CD4-positive, alpha-beta T cell treated with Interleukin-6 for 4 hours (primary cell): ENCODE measurements around the gene CHST15.

Experiments used
- DNase-seq: peaks from one replicate; pipeline ENCODE4 v3.0.0-alpha.2; 2020; ENCODE audit warnings: mixed read lengths

The CHST15 gene

GRCh38 chr10:124078028-124078427 is 15.4 kb downstream of the CHST15 start:
- no peak for DNase-seq

- no peak for DNase-seq
These were observed 16.0 kb downstream of the CHST15 start for GRCh38 chr10:124077208-124077993.

GRCh38 chr10:124076148-124076733 is 17.2 kb downstream of the CHST15 start:
- no peak for DNase-seq

- DNase-seq = no peak
These were observed 18.0 kb downstream of the CHST15 start for GRCh38 chr10:124075231-124075955.

- peak; percentile 63 for DNase-seq
These were observed 18.8 kb downstream of the CHST15 start for GRCh38 chr10:124074501-124075109.

GRCh38 chr10:124073978-124074377 is 19.4 kb downstream of the CHST15 start:
- DNase-seq = no peak

GRCh38 chr10:124072541-124072940 is 20.9 kb downstream of the CHST15 start:
- DNase-seq = no peak

GRCh38 chr10:124072106-124072505 is 21.3 kb downstream of the CHST15 start:
- no peak for DNase-seq

- DNase-seq = no peak
These were observed 22.3 kb downstream of the CHST15 start for GRCh38 chr10:124071141-124071540.

- no peak for DNase-seq
These were observed 22.7 kb downstream of the CHST15 start for GRCh38 chr10:124070666-124071065.

- no peak for DNase-seq
These were observed 23.8 kb downstream of the CHST15 start for GRCh38 chr10:124069341-124070264.

GRCh38 chr10:124068929-124069328 is 24.5 kb downstream of the CHST15 start:
- no peak for DNase-seq

GRCh38 chr10:124067825-124068400 is 25.5 kb downstream of the CHST15 start:
- no peak for DNase-seq

- peak; percentile 31 for DNase-seq
These were observed 26.4 kb downstream of the CHST15 start for GRCh38 chr10:124066781-124067714.

GRCh38 chr10:124066126-124066700 is 27.2 kb downstream of the CHST15 start:
- no peak for DNase-seq

- no peak for DNase-seq
These were observed 27.8 kb downstream of the CHST15 start for GRCh38 chr10:124065382-124066125.

- DNase-seq = peak; percentile 61
These were observed 28.7 kb downstream of the CHST15 start for GRCh38 chr10:124064676-124065075.

- peak; percentile 55 for DNase-seq
These were observed 29.4 kb downstream of the CHST15 start for GRCh38 chr10:124063750-124064603.

- DNase-seq = no peak
These were observed 31.0 kb downstream of the CHST15 start for GRCh38 chr10:124062390-124062789.
